Measurements from ENCODE around the gene TEX9. TPM values are rescaled to one million over a fixed set of nuclear protein-coding genes. Genes with fewer than 3 reads are reported as not detected.

TEX9 gene
- total RNA-seq, 1 donor from 2014 or later: 4.7 TPM

GRCh38 chr15:56464893-56465520 lies 99.8 kb downstream of the TEX9 start, which contains the start of gene MNS1:
MNS1 (minus strand) TSS chr15:56465137; CDS start chr15:56464972, 165 bp downstream.
- TF ChIP-seq CTCF (conservative IDR thresholded peaks at IDR 0.05; ENCODE audit: low read depth, low read length): no peak
- H3K4me3 ChIP-seq (ENCODE audit: low read depth, low read length): peak within 1 kb of the TSS; percentile 62
- peak; percentile 80 for DNase-seq (ENCODE audit: low read depth)

GRCh38 chr15:56467616-56468015 lies 102.4 kb downstream of the TEX9 start:
- H3K4me3 ChIP-seq (ENCODE audit: low read depth, low read length): peak overlapping the region; percentile 48
- no peak for DNase-seq (ENCODE audit: low read depth)
- TF ChIP-seq CTCF (conservative IDR thresholded peaks at IDR 0.05; ENCODE audit: low read depth, low read length): no peak

- no peak for TF ChIP-seq CTCF (conservative IDR thresholded peaks at IDR 0.05; ENCODE audit: low read depth, low read length)
- DNase-seq (ENCODE audit: low read depth): no peak
- peak overlapping the region; percentile 48 for H3K4me3 ChIP-seq (ENCODE audit: low read depth, low read length)
Measured at GRCh38 chr15:56468401-56468800, 103.2 kb downstream of the TEX9 start.

GRCh38 chr15:56469483-56469882 lies 104.3 kb downstream of the TEX9 start:
- DNase-seq (ENCODE audit: low read depth): no peak
- no peak for TF ChIP-seq CTCF (conservative IDR thresholded peaks at IDR 0.05; ENCODE audit: low read depth, low read length)
- H3K4me3 ChIP-seq (ENCODE audit: low read depth, low read length): no peak overlapping the region

GRCh38 chr15:56471440-56472069 lies 106.3 kb downstream of the TEX9 start:
- no peak for TF ChIP-seq CTCF (conservative IDR thresholded peaks at IDR 0.05; ENCODE audit: low read depth, low read length)
- DNase-seq (ENCODE audit: low read depth): no peak
- no peak overlapping the region for H3K4me3 ChIP-seq (ENCODE audit: low read depth, low read length)

- no peak for TF ChIP-seq CTCF (conservative IDR thresholded peaks at IDR 0.05; ENCODE audit: low read depth, low read length)
- DNase-seq (ENCODE audit: low read depth): no peak
Measured at GRCh38 chr15:56472278-56472677, 107.1 kb downstream of the TEX9 start.

GRCh38 chr15:56473017-56473416 lies 107.8 kb downstream of the TEX9 start:
- no peak overlapping the region for H3K4me3 ChIP-seq (ENCODE audit: low read depth, low read length)
- TF ChIP-seq CTCF (conservative IDR thresholded peaks at IDR 0.05; ENCODE audit: low read depth, low read length): no peak

More at GRCh38 chr15:56472278-56472677, 107.1 kb downstream of the TEX9 start:
- no peak overlapping the region for H3K4me3 ChIP-seq (ENCODE audit: low read depth, low read length)

More at GRCh38 chr15:56473017-56473416, 107.8 kb downstream of the TEX9 start:
- no peak for DNase-seq (ENCODE audit: low read depth)
